Mesendoderm (in vitro differentiated cells): Measurements from ENCODE around the gene CLDN18.

Experiments
- DNase-seq: peaks from one replicate; pipeline ENCODE4 v3.0.0; 2013
- H2AK5ac ChIP-seq: 2 replicates; pipeline ENCODE4 v1.6.1; 2013; ENCODE audit warnings: low read length, inconsistent platforms
- H2BK120ac ChIP-seq: 2 replicates; pipeline ENCODE4 v1.6.1; 2013; ENCODE audit warnings: low read depth, mild to moderate bottlenecking, low read length, moderate library complexity, mixed read lengths
- H2BK15ac ChIP-seq: replicated peaks from 2 replicates; pipeline ENCODE4 v1.6.1; 2013; ENCODE audit warnings: low read depth, mild to moderate bottlenecking, moderate library complexity
- H2BK5ac ChIP-seq: 2 replicates; pipeline ENCODE4 v1.6.1; 2013; ENCODE audit warnings: low read length, inconsistent platforms
- H3K18ac ChIP-seq: 2 replicates; pipeline ENCODE4 v1.6.1; 2013; ENCODE audit warnings: mild to moderate bottlenecking, low read length, mixed read lengths
- H3K23ac ChIP-seq: one replicate; pipeline ENCODE4 v1.6.1; 2013; ENCODE audit warnings: low read length
- H3K27ac ChIP-seq: 2 replicates; pipeline ENCODE4 v1.5.1; 2013; ENCODE audit warnings: low read depth, mild to moderate bottlenecking, inconsistent platforms, low read length, moderate library complexity
- H3K27me3 ChIP-seq: 2 replicates; pipeline ENCODE4 v1.6.1; 2013; ENCODE audit warnings: low read length, control low read depth, mild to moderate bottlenecking, inconsistent platforms; ENCODE audit not compliant: insufficient read depth, poor library complexity
- H3K36me3 ChIP-seq: 2 replicates; pipeline ENCODE4 v1.6.1; 2013; ENCODE audit warnings: low read length, inconsistent platforms; ENCODE audit not compliant: control insufficient read depth, insufficient read depth
- H3K4ac ChIP-seq: one replicate; pipeline ENCODE4 v1.6.1; 2013; ENCODE audit warnings: low read depth, mild to moderate bottlenecking, low read length, moderate library complexity
- H3K4me1 ChIP-seq: 2 replicates; pipeline ENCODE4 v1.6.1; 2013; ENCODE audit warnings: low read depth, low read length, inconsistent platforms; ENCODE audit not compliant: control insufficient read depth
- H3K4me2 ChIP-seq: 2 replicates; pipeline ENCODE4 v1.6.1; 2013; ENCODE audit warnings: low read length
- H3K4me3 ChIP-seq: 2 replicates; pipeline ENCODE4 v1.5.1; 2013; ENCODE audit warnings: mild to moderate bottlenecking, low read length
- H3K56ac ChIP-seq: one replicate; pipeline ENCODE4 v1.6.1; 2013; ENCODE audit warnings: low read length
- H3K79me1 ChIP-seq: 2 replicates; pipeline ENCODE4 v1.6.1; 2013; ENCODE audit warnings: low read length, inconsistent platforms
- H3K79me2 ChIP-seq: 2 replicates; pipeline ENCODE4 v1.6.1; 2013; ENCODE audit warnings: mild to moderate bottlenecking, low read length; ENCODE audit not compliant: control insufficient read depth, insufficient read depth
- H3K9ac ChIP-seq: 2 replicates; pipeline ENCODE4 v1.6.1; 2013; ENCODE audit warnings: low read length, inconsistent platforms
- H4K5ac ChIP-seq: one replicate; pipeline ENCODE4 v1.6.1; 2013; ENCODE audit warnings: low read length
- H4K8ac ChIP-seq: one replicate; pipeline ENCODE4 v1.6.1; 2013; ENCODE audit warnings: low read depth, mild to moderate bottlenecking, control low read depth, low read length, moderate library complexity

Gene CLDN18

GRCh38 chr3:138082992-138083386 is 73.0 kb downstream of the CLDN18 start:
- Histone ChIP-seq H3K4ac (no peak overlapping the region), H3K4me2 (no peak overlapping the region), H2BK120ac (no peak overlapping the region), H3K4me3 (no peak overlapping the region), H3K9ac (no peak overlapping the region), H3K23ac (no peak overlapping the region), H3K4me1 (peaks cover 2% of the 10 kb centered on the region), H3K27me3 (no peaks in the 10 kb centered on the region), H4K8ac (no peak overlapping the region), H3K79me1 (no peaks in the 10 kb centered on the region), H3K79me2 (no peaks in the 10 kb centered on the region), H3K18ac (no peak overlapping the region), H4K5ac (no peak overlapping the region), H2BK15ac (no peak overlapping the region), H2BK5ac (no peak overlapping the region), H3K36me3 (peaks cover 4% of the 10 kb centered on the region), H3K27ac (no peak overlapping the region), H2AK5ac (no peak overlapping the region), H3K56ac (no peak overlapping the region)
- no peak for DNase-seq
